Daoy (cell line): ENCODE data around the gene VAPB. TPM values are rescaled to one million over a fixed set of nuclear protein-coding genes. Genes with fewer than 3 reads are reported as not detected.

ENCODE experiments used
- DNase-seq: peaks from one replicate; pipeline ENCODE4 v3.0.0-alpha.2; 2015; ENCODE audit warnings: low read depth
- total RNA-seq: library from RNA; depleted of rRNA; stranded (reverse); fragments of >200 nt; shearing (Covaris generic); gene quantifications from 2 replicates; pipeline ENCODE4 v1.2.3, GENCODE V29; 2014

VAPB gene
- total RNA-seq, 1 experiment from 2014 or later: 6.7 TPM

- no peak for DNase-seq
Observed at GRCh38 chr20:58461104-58461503, 72.1 kb downstream of the VAPB start.

GRCh38 chr20:58461899-58462298, 72.9 kb downstream of the VAPB start:
- no peak for DNase-seq

GRCh38 chr20:58463256-58463655, 74.2 kb downstream of the VAPB start:
- DNase-seq: no peak

- DNase-seq: no peak
Observed at GRCh38 chr20:58464838-58465237, 75.8 kb downstream of the VAPB start.

GRCh38 chr20:58466095-58466708, 77.2 kb downstream of the VAPB start:
- DNase-seq: no peak

GRCh38 chr20:58466729-58467571, 77.9 kb downstream of the VAPB start:
- no peak for DNase-seq

- DNase-seq: no peak
Observed at GRCh38 chr20:58467572-58468527, 78.8 kb downstream of the VAPB start.

GRCh38 chr20:58469616-58470015, 80.6 kb downstream of the VAPB start:
- DNase-seq: no peak

- DNase-seq: no peak
Observed at GRCh38 chr20:58470336-58471192, 81.5 kb downstream of the VAPB start.

GRCh38 chr20:58471193-58472164, 82.5 kb downstream of the VAPB start:
- no peak for DNase-seq

GRCh38 chr20:58472273-58473018, 83.4 kb downstream of the VAPB start:
- no peak for DNase-seq

GRCh38 chr20:58473453-58474425, 84.7 kb downstream of the VAPB start:
- no peak for DNase-seq

GRCh38 chr20:58475466-58475865, 86.4 kb downstream of the VAPB start:
- no peak for DNase-seq

GRCh38 chr20:58478141-58478805, 89.2 kb downstream of the VAPB start:
- DNase-seq: no peak

GRCh38 chr20:58479726-58480440, 90.9 kb downstream of the VAPB start:
- no peak for DNase-seq

- no peak for DNase-seq
Observed at GRCh38 chr20:58480551-58481336, 91.7 kb downstream of the VAPB start.
